ENCODE measurements around the gene TNFAIP8. TPM values are rescaled to one million over a fixed set of nuclear protein-coding genes. Genes with fewer than 3 reads are reported as not detected.

The TNFAIP8 gene
- total RNA-seq, 1 donor from 2014 or later: 40.6 TPM

DNA sequence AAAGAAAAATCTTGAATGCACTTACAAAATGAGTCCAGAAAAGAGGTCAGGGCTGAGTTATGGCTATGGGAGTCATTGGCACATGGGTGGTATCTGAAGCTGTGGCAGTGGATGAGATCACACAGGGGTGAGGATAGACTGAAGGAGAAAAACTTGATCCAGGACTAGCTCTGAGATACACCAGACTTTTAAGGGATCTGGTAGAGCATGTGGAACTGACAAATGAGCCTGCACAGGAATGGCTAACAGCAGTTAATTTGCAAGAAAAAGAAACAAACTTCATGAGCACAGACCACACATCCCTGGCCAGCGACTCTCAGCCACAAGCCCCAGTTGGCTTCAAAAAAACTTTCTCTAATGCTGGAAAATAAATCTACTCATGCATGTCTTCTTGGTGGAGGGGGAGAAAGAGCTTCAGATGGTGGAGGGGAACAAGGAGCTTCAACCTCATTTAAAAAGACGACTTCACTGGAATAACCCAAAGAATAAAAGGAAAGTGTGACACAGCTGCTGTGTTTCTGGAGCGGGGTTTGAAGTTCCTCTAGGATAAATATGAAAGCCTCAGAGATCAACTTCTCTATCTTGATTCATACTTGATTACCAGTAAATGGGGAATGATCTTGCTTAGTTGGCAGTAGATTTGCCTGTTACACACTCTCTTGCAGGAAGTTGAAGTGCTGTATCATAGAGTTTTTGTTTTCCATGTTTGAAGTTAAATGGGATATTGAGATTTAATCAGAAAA lies 33.6 kb downstream of the TNFAIP8 start:
- Mint-ChIP-seq H3K27me3 (ENCODE audit: insufficient read depth, low read depth) (no peaks in the 10 kb centered on the region), H3K4me3 (no peak overlapping the region), H3K4me1 (peaks cover 15% of the 10 kb centered on the region), H3K36me3 (peaks cover 8% of the 10 kb centered on the region), H3K9me3 (no peaks in the 10 kb centered on the region), H3K27ac (no peak overlapping the region)
- Histone ChIP-seq H3F3A (ENCODE audit: low read depth) (no peaks in the 10 kb centered on the region), H3K4me2 (no peak overlapping the region), H3K4me3 (no peak overlapping the region), H3K9me3 (ENCODE audit: low read depth) (no peaks in the 10 kb centered on the region), H3K27ac (no peak overlapping the region), H3K27me3 (no peaks in the 10 kb centered on the region), H3K36me3 (no peaks in the 10 kb centered on the region), H3K9ac (no peak overlapping the region), H4K20me1 (ENCODE audit: low read depth) (no peaks in the 10 kb centered on the region), H2AFZ (replicated peaks) (no peak overlapping the region), H3K79me2 (ENCODE audit: low read depth) (no peaks in the 10 kb centered on the region), H3K4me1 (no peaks in the 10 kb centered on the region)
- no peak for DNase-seq (ENCODE audit: low spot score)
- no peak for TF ChIP-seq EZH2 (IDR thresholded peaks at IDR 0.05)
- TF ChIP-seq, protein P1, sequence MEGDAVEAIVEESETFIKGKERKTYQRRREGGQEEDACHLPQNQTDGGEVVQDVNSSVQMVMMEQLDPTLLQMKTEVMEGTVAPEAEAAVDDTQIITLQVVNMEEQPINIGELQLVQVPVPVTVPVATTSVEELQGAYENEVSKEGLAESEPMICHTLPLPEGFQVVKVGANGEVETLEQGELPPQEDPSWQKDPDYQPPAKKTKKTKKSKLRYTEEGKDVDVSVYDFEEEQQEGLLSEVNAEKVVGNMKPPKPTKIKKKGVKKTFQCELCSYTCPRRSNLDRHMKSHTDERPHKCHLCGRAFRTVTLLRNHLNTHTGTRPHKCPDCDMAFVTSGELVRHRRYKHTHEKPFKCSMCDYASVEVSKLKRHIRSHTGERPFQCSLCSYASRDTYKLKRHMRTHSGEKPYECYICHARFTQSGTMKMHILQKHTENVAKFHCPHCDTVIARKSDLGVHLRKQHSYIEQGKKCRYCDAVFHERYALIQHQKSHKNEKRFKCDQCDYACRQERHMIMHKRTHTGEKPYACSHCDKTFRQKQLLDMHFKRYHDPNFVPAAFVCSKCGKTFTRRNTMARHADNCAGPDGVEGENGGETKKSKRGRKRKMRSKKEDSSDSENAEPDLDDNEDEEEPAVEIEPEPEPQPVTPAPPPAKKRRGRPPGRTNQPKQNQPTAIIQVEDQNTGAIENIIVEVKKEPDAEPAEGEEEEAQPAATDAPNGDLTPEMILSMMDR (IDR thresholded peaks at IDR 0.05): no peak
- TF ChIP-seq EZH2phosphoT487 (IDR thresholded peaks at IDR 0.05): no peak

DNA sequence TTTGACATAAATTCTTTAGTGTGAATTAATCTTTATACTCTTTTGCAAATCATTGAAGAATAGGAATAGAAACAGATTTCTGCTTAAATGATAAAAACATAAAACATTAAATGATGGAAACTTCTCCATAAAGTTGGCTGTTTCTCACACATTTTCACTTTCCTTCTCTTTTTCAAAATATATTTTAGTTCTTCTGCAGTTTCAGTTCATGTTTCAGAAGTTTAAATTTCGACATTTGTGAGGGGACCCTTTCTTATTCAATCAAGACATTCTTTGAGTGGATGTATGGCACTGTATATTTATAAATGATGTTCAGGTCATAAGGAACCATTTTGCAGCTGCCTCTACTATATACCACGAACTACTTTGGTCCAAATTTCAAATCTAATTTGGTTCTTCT lies 34.6 kb downstream of the TNFAIP8 start:
- Histone ChIP-seq H2AFZ (replicated peaks) (no peak overlapping the region), H3K36me3 (no peaks in the 10 kb centered on the region), H3K4me1 (no peaks in the 10 kb centered on the region), H4K20me1 (ENCODE audit: low read depth) (no peaks in the 10 kb centered on the region), H3K9ac (no peak overlapping the region), H3K4me3 (no peak overlapping the region), H3K27me3 (no peaks in the 10 kb centered on the region), H3K4me2 (no peak overlapping the region), H3F3A (ENCODE audit: low read depth) (no peaks in the 10 kb centered on the region), H3K27ac (no peak overlapping the region), H3K9me3 (ENCODE audit: low read depth) (no peaks in the 10 kb centered on the region), H3K79me2 (ENCODE audit: low read depth) (no peaks in the 10 kb centered on the region)
- Mint-ChIP-seq H3K27ac (no peak overlapping the region), H3K36me3 (peaks cover 11% of the 10 kb centered on the region), H3K9me3 (no peaks in the 10 kb centered on the region), H3K27me3 (ENCODE audit: insufficient read depth, low read depth) (no peaks in the 10 kb centered on the region), H3K4me1 (peaks cover 7% of the 10 kb centered on the region), H3K4me3 (no peak overlapping the region)
- DNase-seq (ENCODE audit: low spot score): no peak
- TF ChIP-seq, protein P1 (IDR thresholded peaks at IDR 0.05): no peak

GRCh38 chr5:119393201-119393691 lies 37.4 kb downstream of the TNFAIP8 start:
- Mint-ChIP-seq H3K27ac (no peak overlapping the region), H3K9me3 (no peaks in the 10 kb centered on the region)
- no peaks in the 10 kb centered on the region for H3K79me2 ChIP-seq (ENCODE audit: low read depth)

More at GRCh38 chr5:119393201-119393691, 37.4 kb downstream of the TNFAIP8 start:
- H3K27me3 Mint-ChIP-seq (ENCODE audit: insufficient read depth, low read depth): no peaks in the 10 kb centered on the region
- no peak overlapping the region for H3K4me3 Mint-ChIP-seq
- TF ChIP-seq, protein P1 (IDR thresholded peaks at IDR 0.05): no peak
- TF ChIP-seq EZH2phosphoT487 (IDR thresholded peaks at IDR 0.05) (no peak), EZH2 (IDR thresholded peaks at IDR 0.05) (no peak)
- H4K20me1 ChIP-seq (ENCODE audit: low read depth): no peaks in the 10 kb centered on the region
- no peaks in the 10 kb centered on the region for H3K4me1 ChIP-seq
- no peak overlapping the region for H3K4me2 ChIP-seq
- peaks cover 11% of the 10 kb centered on the region for H3K36me3 Mint-ChIP-seq
- H3K4me1 Mint-ChIP-seq: peaks cover 5% of the 10 kb centered on the region
- H3K36me3 ChIP-seq: no peaks in the 10 kb centered on the region
- H3K9me3 ChIP-seq (ENCODE audit: low read depth): no peaks in the 10 kb centered on the region
- DNase-seq (ENCODE audit: low spot score): no peak
- no peaks in the 10 kb centered on the region for H3K27me3 ChIP-seq
- no peaks in the 10 kb centered on the region for H3F3A ChIP-seq (ENCODE audit: low read depth)
- H2AFZ ChIP-seq (replicated peaks): no peak overlapping the region
- no peak overlapping the region for H3K4me3 ChIP-seq
- H3K9ac ChIP-seq: no peak overlapping the region
- H3K27ac ChIP-seq: no peak overlapping the region

All from neural progenitor cell (in vitro differentiated cells).